Measurements from ENCODE around the gene RFX1. TPM values are rescaled to one million over a fixed set of nuclear protein-coding genes. Genes with fewer than 3 reads are reported as not detected.
"Not testable (repeated sequence)": the region's sequence is repeated elsewhere in the genome, so short reads cannot be mapped to it uniquely, and the experiment has no call there.

The RFX1 gene
- total and polyA plus RNA-seq, 2 experiments from 2014 or later: 8.9 to 11.8 TPM

GRCh38 chr19:13973479-13973878 is 32.6 kb downstream of the RFX1 start:
- H3K79me2 ChIP-seq (replicated peaks; ENCODE audit: insufficient read depth); H3K4me2 ChIP-seq; H3K4me3 ChIP-seq; H3K4me3 Mint-ChIP-seq; H3K9me3 Mint-ChIP-seq; H4K20me1 ChIP-seq (replicated peaks; ENCODE audit: insufficient read depth); ATAC-seq; H3K27me3 ChIP-seq (ENCODE audit: insufficient read depth); H3F3A ChIP-seq (replicated peaks; ENCODE audit: low read depth); H3K9me2 ChIP-seq (ENCODE audit: insufficient read depth); H2AFZ ChIP-seq; H3K36me3 ChIP-seq (ENCODE audit: insufficient read depth); DNase-seq (ENCODE audit: low spot score): not testable (repeated sequence)
- Mint-ChIP-seq H3K27ac (peak overlapping the region; percentile 94), H3K36me3 (ENCODE audit: low read depth) (peaks cover 10% of the 10 kb centered on the region), H3K27me3 (ENCODE audit: insufficient read depth, low read depth, poor library complexity) (peaks cover 11% of the 10 kb centered on the region), H3K4me1 (peaks cover 12% of the 10 kb centered on the region)
- H3K27ac ChIP-seq (ENCODE audit: low read depth): 0 out of 2 replicates have a peak overlapping the region, but pooled peaks have one; percentile 26
- H3K4me1 ChIP-seq (ENCODE audit: insufficient read depth): peaks cover 10% of the 10 kb centered on the region; the same call in 1 of the 2 replicates

GRCh38 chr19:13972368-13973155 is 33.6 kb downstream of the RFX1 start:
- H4K20me1 ChIP-seq (replicated peaks; ENCODE audit: insufficient read depth): no peaks in the 10 kb centered on the region
- H3K9me2 ChIP-seq (ENCODE audit: insufficient read depth): no peaks in the 10 kb centered on the region
- ATAC-seq (no peak), DNase-seq (ENCODE audit: low spot score) (no peak)
- H3K36me3 ChIP-seq (ENCODE audit: insufficient read depth): no peaks in the 10 kb centered on the region
- no peaks in the 10 kb centered on the region for H3K79me2 ChIP-seq (replicated peaks; ENCODE audit: insufficient read depth)
- Mint-ChIP-seq H3K9me3 (no peaks in the 10 kb centered on the region), H3K27ac (no peak overlapping the region; the same call in 1 of the 2 replicates), H3K4me3 (no peak overlapping the region), H3K27me3 (ENCODE audit: insufficient read depth, low read depth, poor library complexity) (peaks cover 11% of the 10 kb centered on the region), H3K4me1 (peaks cover 8% of the 10 kb centered on the region), H3K36me3 (ENCODE audit: low read depth) (peaks cover 13% of the 10 kb centered on the region)
- H3K27ac ChIP-seq (ENCODE audit: low read depth): no peak overlapping the region
- 0 out of 2 replicates have a peak, but pooled peaks cover 6% of the 10 kb centered on the region for H3K4me1 ChIP-seq (ENCODE audit: insufficient read depth)
- TF ChIP-seq JUNB (IDR thresholded peaks at IDR 0.05; ENCODE audit: unreplicated experiment): no peak
- TF ChIP-seq NANOG (IDR thresholded peaks at IDR 0.05; ENCODE audit: borderline replicate concordance): no peak
- TF ChIP-seq CTCF (conservative IDR thresholded peaks at IDR 0.05; ENCODE audit: low read depth in 2 of 2): no peak
- H3K27me3 ChIP-seq (ENCODE audit: insufficient read depth): no peaks in the 10 kb centered on the region
- H3K4me3 ChIP-seq: no peak overlapping the region
- H3K4me2 ChIP-seq: no peak overlapping the region
- no peaks in the 10 kb centered on the region for H3F3A ChIP-seq (replicated peaks; ENCODE audit: low read depth)
- H2AFZ ChIP-seq: no peak overlapping the region

- H3K9me3 Mint-ChIP-seq; H3K4me1 ChIP-seq (ENCODE audit: insufficient read depth); H3K27me3 Mint-ChIP-seq (ENCODE audit: insufficient read depth, low read depth, poor library complexity); H3F3A ChIP-seq (replicated peaks; ENCODE audit: low read depth); H3K27ac ChIP-seq (ENCODE audit: low read depth); H3K4me2 ChIP-seq; DNase-seq (ENCODE audit: low spot score); H3K4me1 Mint-ChIP-seq; H3K27me3 ChIP-seq (ENCODE audit: insufficient read depth); H4K20me1 ChIP-seq (replicated peaks; ENCODE audit: insufficient read depth); H2AFZ ChIP-seq; H3K4me3 ChIP-seq; H3K27ac Mint-ChIP-seq; H3K9me2 ChIP-seq (ENCODE audit: insufficient read depth); H3K4me3 Mint-ChIP-seq; H3K79me2 ChIP-seq (replicated peaks; ENCODE audit: insufficient read depth); ATAC-seq; H3K36me3 ChIP-seq (ENCODE audit: insufficient read depth): not testable (repeated sequence)
- H3K36me3 Mint-ChIP-seq (ENCODE audit: low read depth): peaks cover 18% of the 10 kb centered on the region
These were observed 34.3 kb downstream of the RFX1 start for GRCh38 chr19:13971868-13972267.
